Lower leg skin (tissue), 4 donors: ENCODE measurements around the gene JSRP1. TPM values are rescaled to one million over a fixed set of nuclear protein-coding genes. Genes with fewer than 3 reads are reported as not detected.

Source experiments
- DNase-seq, 2 donors: peaks; one replicate each; pipeline ENCODE4 v3.0.0-alpha.2; 2019; ENCODE audit warnings: low spot score in 2 of 2
- H3K4me3 ChIP-seq: fragments of 200-600 bp; sonication (generic); 2 replicates; pipeline ENCODE4 v1.5.1; 2017; ENCODE audit warnings: mild to moderate bottlenecking, low read depth; ENCODE audit not compliant: poor library complexity, severe bottlenecking
- CTCF ChIP-seq, 3 donors: fragments of 450-650 bp; IDR thresholded peaks; one replicate each; pipeline ENCODE4 v1.5.1; 2016; ENCODE audit warnings: antibody characterized with exemption in 3 of 3, mild to moderate bottlenecking in 3 of 3, moderate library complexity in 2 of 3
- POLR2A ChIP-seq, 2 donors: fragments of 450-650 bp; IDR thresholded peaks; one replicate each; pipeline ENCODE4 v1.6.1; 2016 to 2017; ENCODE audit warnings: antibody characterized with exemption in 2 of 2, mild to moderate bottlenecking in 1 of 2, moderate library complexity in 1 of 2
- WGBS, 2 donors: methylation state at CpG; one replicate each; pipeline ENCODE4 v1.1.5; 2018; 5-methylcytosine and 5-hydroxymethylcytosine counted together
- intact Hi-C: fragments of 100-400 bp; cut with DNase I; formaldehyde crosslinking; loops from one replicate; pipeline ENCODE4 v1.15.0; 2023; ENCODE audit warnings: low total_unique reads
- total RNA-seq, 4 donors: library from RNA; depleted of rRNA; stranded (reverse); fragments of >200 nt; gene quantifications; one replicate each; pipeline ENCODE4 v1.1.0, GENCODE V29; 2016

JSRP1 gene
- total RNA-seq, 4 donors from 2014 or later, result not detected

GRCh38 chr19:2288818-2289713 lies 32.8 kb upstream of the JSRP1 start:
- intact Hi-C loops, result no loop called here
- DNase-seq, result no peak
- H3K4me3 ChIP-seq, result no peak overlapping the region
- no peak for TF ChIP-seq POLR2A (IDR thresholded peaks at IDR 0.05)
- no peak for TF ChIP-seq CTCF (IDR thresholded peaks at IDR 0.05)
- 55 to 66% methylated on average over 19 to 24 of the region's 28 CpGs for WGBS, 2 donors

- 84 to 90% methylated on average over 11 to 16 of the region's 17 CpGs for WGBS, 2 donors
- no peak overlapping the region for H3K4me3 ChIP-seq
- TF ChIP-seq POLR2A (IDR thresholded peaks at IDR 0.05) (no peak), CTCF (IDR thresholded peaks at IDR 0.05) (no peak)
- intact Hi-C loops, result no loop called here
- no peak for DNase-seq
Measured at GRCh38 chr19:2288338-2288817, 32.2 kb upstream of the JSRP1 start.

GRCh38 chr19:2287585-2288337 lies 31.5 kb upstream of the JSRP1 start:
- WGBS, 2 donors, result 76 to 80% methylated on average over 10 to 13 of the region's 13 CpGs
- no peak for TF ChIP-seq CTCF (IDR thresholded peaks at IDR 0.05)
- no peak for TF ChIP-seq POLR2A (IDR thresholded peaks at IDR 0.05)
- no peak for DNase-seq
- intact Hi-C loops, result no loop called here
- no peak overlapping the region for H3K4me3 ChIP-seq

- no peak overlapping the region for H3K4me3 ChIP-seq
- 88 to 95% methylated on average over 20 of the region's 20 CpGs for WGBS, 2 donors
- DNase-seq, result no peak
- TF ChIP-seq CTCF (IDR thresholded peaks at IDR 0.05) (no peak), POLR2A (IDR thresholded peaks at IDR 0.05) (no peak)
- intact Hi-C loops, result no loop called here
Measured at GRCh38 chr19:2286402-2287140, 30.4 kb upstream of the JSRP1 start.

- DNase-seq, result no peak
- TF ChIP-seq CTCF (IDR thresholded peaks at IDR 0.05) (no peak), POLR2A (IDR thresholded peaks at IDR 0.05) (no peak)
- no peak overlapping the region for H3K4me3 ChIP-seq
- intact Hi-C loops, result no loop called here
- 96 to 97% methylated on average over 8 of the region's 8 CpGs for WGBS, 2 donors
Measured at GRCh38 chr19:2283835-2284507, 27.8 kb upstream of the JSRP1 start.
